Measurements from ENCODE around the gene VSIR.
A peak's percentile ranks its signal among the peaks of the same experiment; 100 is the strongest.

The VSIR gene

GRCh38 chr10:71712572-71713134 lies 60.7 kb downstream of the VSIR start:
- Histone ChIP-seq H3K27me3 (ENCODE audit: insufficient read depth, poor library complexity, severe bottlenecking) (no peaks in the 10 kb centered on the region), H3K27ac (replicated peaks) (peak overlapping the region; percentile 95), H3K4me3 (replicated peaks; ENCODE audit: insufficient read depth, low read length) (no peak overlapping the region)
- DNase-seq (ENCODE audit: low read depth in 1 of 2, low spot score in 1 of 2), result peak; percentile 52 to 83
- TF ChIP-seq GABPA (IDR thresholded peaks at IDR 0.05; ENCODE audit: low read depth), result no peak
- peak; percentile 18; the same call in 1 of the 2 replicates for TF ChIP-seq POLR2AphosphoS5 (IDR thresholded peaks at IDR 0.05; ENCODE audit: low read depth)

- TF ChIP-seq SPI1 (IDR thresholded peaks at IDR 0.05; ENCODE audit: borderline replicate concordance, low read depth), result peak; percentile 52; the same call in 1 of the 2 replicates
- no peak for TF ChIP-seq GABPA (IDR thresholded peaks at IDR 0.05; ENCODE audit: low read depth)
- TF ChIP-seq REST (IDR thresholded peaks at IDR 0.05; ENCODE audit: insufficient replicate concordance, low read depth), result no peak
- no peak for TF ChIP-seq CTCF (IDR thresholded peaks at IDR 0.05; ENCODE audit: insufficient read depth, low read length)
- TF ChIP-seq POLR2AphosphoS5 (IDR thresholded peaks at IDR 0.05; ENCODE audit: low read depth), result no peak
- Histone ChIP-seq H3K27ac (replicated peaks) (peak overlapping the region; percentile 95), H3K27me3 (ENCODE audit: insufficient read depth, poor library complexity, severe bottlenecking) (no peaks in the 10 kb centered on the region), H3K4me3 (replicated peaks; ENCODE audit: insufficient read depth, low read length) (no peak overlapping the region)
- DNase-seq (ENCODE audit: low read depth in 1 of 2, low spot score in 1 of 2), result no peak
These were observed 61.1 kb downstream of the VSIR start for GRCh38 chr10:71712170-71712569.

GRCh38 chr10:71711052-71711623 lies 62.2 kb downstream of the VSIR start:
- Histone ChIP-seq H3K27me3 (ENCODE audit: insufficient read depth, poor library complexity, severe bottlenecking) (no peaks in the 10 kb centered on the region), H3K27ac (replicated peaks) (no peak overlapping the region), H3K4me3 (replicated peaks; ENCODE audit: insufficient read depth, low read length) (no peak overlapping the region)
- TF ChIP-seq REST (IDR thresholded peaks at IDR 0.05; ENCODE audit: insufficient replicate concordance, low read depth), result no peak
- TF ChIP-seq POLR2AphosphoS5 (IDR thresholded peaks at IDR 0.05; ENCODE audit: low read depth), result no peak
- no peak for TF ChIP-seq GABPA (IDR thresholded peaks at IDR 0.05; ENCODE audit: low read depth)
- no peak for TF ChIP-seq CTCF (IDR thresholded peaks at IDR 0.05; ENCODE audit: insufficient read depth, low read length)
- no peak for TF ChIP-seq SPI1 (IDR thresholded peaks at IDR 0.05; ENCODE audit: borderline replicate concordance, low read depth)
- DNase-seq (ENCODE audit: low read depth in 1 of 2, low spot score in 1 of 2), result no peak

GRCh38 chr10:71710519-71710918 lies 62.8 kb downstream of the VSIR start:
- Histone ChIP-seq H3K4me3 (replicated peaks; ENCODE audit: insufficient read depth, low read length) (no peak overlapping the region), H3K27ac (replicated peaks) (no peak overlapping the region), H3K27me3 (ENCODE audit: insufficient read depth, poor library complexity, severe bottlenecking) (no peaks in the 10 kb centered on the region)
- TF ChIP-seq SPI1 (IDR thresholded peaks at IDR 0.05; ENCODE audit: borderline replicate concordance, low read depth) (no peak), REST (IDR thresholded peaks at IDR 0.05; ENCODE audit: insufficient replicate concordance, low read depth) (no peak), POLR2AphosphoS5 (IDR thresholded peaks at IDR 0.05; ENCODE audit: low read depth) (no peak), CTCF (IDR thresholded peaks at IDR 0.05; ENCODE audit: insufficient read depth, low read length) (no peak), GABPA (IDR thresholded peaks at IDR 0.05; ENCODE audit: low read depth) (no peak)
- no peak for DNase-seq (ENCODE audit: low read depth in 1 of 2, low spot score in 1 of 2)

Measured in HL-60 (cell line).